Naive thymus-derived CD4-positive, alpha-beta T cell (primary cell): Measurements from ENCODE around the gene BGN. TPM values are rescaled to one million over a fixed set of nuclear protein-coding genes. Genes with fewer than 3 reads are reported as not detected.

ENCODE experiments used
- ATAC-seq: fragments of 150-1000 bp; cut with Tn5 transposase; 2 replicates; pipeline ENCODE4 v1.10.0; 2021; ENCODE audit warnings: mild to moderate bottlenecking, moderate library complexity
- CTCF ChIA-PET: fragments of 350-600 bp; sonication (Branson Sonifier 250); formaldehyde crosslinking; loops from one replicate; lab custom pipeline; 2021; ENCODE audit warnings: antibody characterized with exemption; lab: Charles Lee
- POLR2A ChIA-PET: fragments of 350-600 bp; sonication (Branson Sonifier 250); formaldehyde crosslinking; loops from one replicate; lab custom pipeline; 2021; ENCODE audit warnings: antibody characterized with exemption, inconsistent platforms; lab: Charles Lee
- DNase-seq, 9 donors: peaks; one replicate each; pipeline versions ENCODE4 v3.0.0 to v3.0.0-alpha.2; 2020 to 2022; ENCODE audit warnings: mixed read lengths in 1 of 9
- H3K27ac ChIP-seq: one replicate; pipeline ENCODE4 v1.7.0; 2013; ENCODE audit warnings: mild to moderate bottlenecking, low read depth, low read length, moderate library complexity
- H3K27me3 ChIP-seq, 2 donors: one replicate each; pipeline ENCODE4 v1.7.0; 2013; ENCODE audit warnings: low read length in 2 of 2, mild to moderate bottlenecking in 2 of 2, moderate library complexity in 2 of 2; ENCODE audit not compliant: control insufficient read depth in 2 of 2, insufficient read depth in 2 of 2
- H3K36me3 ChIP-seq, 3 experiments: 1 replicate in 2 of 3; 2 replicates in 1 of 3; pipeline ENCODE4 v1.7.0; 2013; ENCODE audit warnings: low read length in 3 of 3, mild to moderate bottlenecking in 3 of 3, moderate library complexity in 1 of 3; ENCODE audit not compliant: insufficient read depth in 3 of 3, control insufficient read depth in 2 of 3
- H3K4me1 ChIP-seq, 2 donors: one replicate each; pipeline ENCODE4 v1.7.0; 2013; ENCODE audit warnings: low read length in 2 of 2, mild to moderate bottlenecking in 2 of 2, moderate library complexity in 1 of 2; ENCODE audit not compliant: control insufficient read depth in 2 of 2, insufficient read depth in 2 of 2
- H3K4me3 ChIP-seq: 2 replicates; pipeline ENCODE4 v1.7.0; 2013; ENCODE audit warnings: mild to moderate bottlenecking, low read length
- H3K9me3 ChIP-seq, 3 experiments: 1 replicate in 2 of 3; 2 replicates in 1 of 3; pipeline ENCODE4 v1.7.0; 2013; ENCODE audit warnings: low read length in 3 of 3; ENCODE audit not compliant: control insufficient read depth in 2 of 3
- H3K27ac Mint-ChIP-seq, 9 donors: one replicate each; pipeline ENCODE4 v1.8.0; 2020 to 2022; ENCODE audit warnings: mixed read lengths in 9 of 9, mild to moderate bottlenecking in 8 of 9, moderate library complexity in 5 of 9, inconsistent platforms in 2 of 9
- H3K27me3 Mint-ChIP-seq, 5 donors: one replicate each; pipeline ENCODE4 v1.8.0; 2021 to 2022; ENCODE audit warnings: mixed read lengths in 5 of 5, mild to moderate bottlenecking in 1 of 5
- H3K36me3 Mint-ChIP-seq, 5 donors: one replicate each; pipeline ENCODE4 v1.8.0; 2020 to 2022; ENCODE audit warnings: mixed read lengths in 5 of 5, mild to moderate bottlenecking in 3 of 5, inconsistent platforms in 1 of 5
- H3K4me1 Mint-ChIP-seq, 7 donors: one replicate each; pipeline ENCODE4 v1.8.0; 2020 to 2022; ENCODE audit warnings: mixed read lengths in 7 of 7, mild to moderate bottlenecking in 3 of 7, inconsistent platforms in 1 of 7
- H3K4me3 Mint-ChIP-seq, 10 donors: one replicate each; pipeline ENCODE4 v1.8.0; 2020 to 2022; ENCODE audit warnings: mild to moderate bottlenecking in 10 of 10, mixed read lengths in 10 of 10, moderate library complexity in 6 of 10, inconsistent platforms in 2 of 10
- H3K9me3 Mint-ChIP-seq, 11 donors: one replicate each; pipeline ENCODE4 v1.8.0; 2020 to 2022; ENCODE audit warnings: mixed read lengths in 11 of 11, mild to moderate bottlenecking in 4 of 11, inconsistent platforms in 1 of 11, moderate library complexity in 1 of 11
- intact Hi-C, 2 donors: fragments of 100-400 bp; cut with micrococcal nuclease; formaldehyde crosslinking; loops; one replicate each; pipeline ENCODE4 v1.15.1; 2023
- polyA plus RNA-seq, 2 donors: library from polyadenylated mRNA; unstranded; fragments of 300-500 nt; fragmentation: Illumina TruSeq; gene quantifications; one replicate each; pipeline ENCODE4 v1.2.3, GENCODE V29; 2021
- total RNA-seq, 6 experiments: library from RNA in 5 of 6; stranded (reverse) in 5 of 6; gene quantifications; 1 replicate in 5 of 6; 2 replicates in 1 of 6; pipeline ENCODE4 v1.2.3 and lab custom pipeline; 2021 to 2026

The BGN gene
- total and polyA plus RNA-seq, 7 experiments from 2014 or later: not detected

- Mint-ChIP-seq H3K36me3 (no peaks in the 10 kb centered on the region), H3K4me1 (peaks cover 0 to 18% (median 2%) of the 10 kb centered on the region in 7 donors), H3K27ac (no peak overlapping the region), H3K27me3 (peaks cover 0 to 5% (median 0%) of the 10 kb centered on the region in 5 donors), H3K9me3 (no peaks in the 10 kb centered on the region), H3K4me3 (no peak overlapping the region)
- ATAC-seq (no peak), DNase-seq (no peak)
- H3K4me3 ChIP-seq: no peak overlapping the region
- no peaks in the 10 kb centered on the region for H3K9me3 ChIP-seq
- POLR2A ChIA-PET: no interaction called here
- CTCF ChIA-PET: no interaction called here
- no peaks in the 10 kb centered on the region for H3K36me3 ChIP-seq
- peaks cover 3 to 11% of the 10 kb centered on the region in 2 donors for H3K4me1 ChIP-seq
- no peak overlapping the region for H3K27ac ChIP-seq
- intact Hi-C loops: no loop called here
- H3K27me3 ChIP-seq: no peaks in the 10 kb centered on the region
Measured at GRCh38 chrX:153477901-153478300, 16.9 kb upstream of the BGN start.

DNA sequence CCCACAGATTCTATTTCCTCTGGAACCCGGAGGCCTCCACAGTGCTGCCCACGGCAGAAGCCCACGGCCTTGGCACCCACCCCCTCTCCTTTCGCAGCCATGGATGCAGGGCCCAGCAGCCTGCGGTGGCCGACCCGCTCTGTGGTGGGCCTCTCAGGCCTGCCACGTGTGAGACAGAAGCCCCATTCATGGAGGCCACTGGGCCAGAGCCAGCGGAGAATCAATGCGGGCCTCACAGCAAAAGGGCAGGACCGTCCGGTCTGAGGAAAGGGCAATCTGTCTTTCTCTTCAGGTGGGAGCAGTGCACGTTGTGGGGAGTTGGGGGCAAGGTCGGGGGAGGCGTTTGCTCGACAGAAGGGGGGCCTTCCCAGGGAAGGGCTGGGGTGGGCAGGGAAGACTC lies 16.0 kb upstream of the BGN start:
- no peak overlapping the region for H3K27ac ChIP-seq
- H3K9me3 Mint-ChIP-seq: no peaks in the 10 kb centered on the region
- ATAC-seq: no peak
- no peaks in the 10 kb centered on the region for H3K36me3 Mint-ChIP-seq
- H3K36me3 ChIP-seq: no peaks in the 10 kb centered on the region
- H3K4me3 ChIP-seq: no peak overlapping the region
- no peak for DNase-seq
- ChIA-PET POLR2A (no interaction called here), CTCF (no interaction called here)
- H3K4me1 ChIP-seq: peaks cover 3 to 11% of the 10 kb centered on the region in 2 donors
- no peaks in the 10 kb centered on the region for H3K9me3 ChIP-seq
- H3K27ac Mint-ChIP-seq: no peak overlapping the region
- H3K4me3 Mint-ChIP-seq: no peak overlapping the region
- peaks cover 0 to 5% (median 0%) of the 10 kb centered on the region in 5 donors for H3K27me3 Mint-ChIP-seq
- intact Hi-C loops: no loop called here
- H3K27me3 ChIP-seq: no peaks in the 10 kb centered on the region
- H3K4me1 Mint-ChIP-seq: peaks cover 0 to 14% (median 0%) of the 10 kb centered on the region in 7 donors

- H3K9me3 ChIP-seq: no peaks in the 10 kb centered on the region
- no peaks in the 10 kb centered on the region for H3K27me3 ChIP-seq
- CTCF ChIA-PET: no interaction called here
- H3K36me3 ChIP-seq: no peaks in the 10 kb centered on the region
- ATAC-seq (no peak), DNase-seq (no peak)
- peaks cover 0 to 2% (median 0%) of the 10 kb centered on the region in 5 donors for H3K27me3 Mint-ChIP-seq
- no peak overlapping the region for H3K4me3 Mint-ChIP-seq
- no peaks in the 10 kb centered on the region for H3K9me3 Mint-ChIP-seq
- H3K36me3 Mint-ChIP-seq: no peaks in the 10 kb centered on the region
- H3K27ac ChIP-seq: no peak overlapping the region
- H3K4me3 ChIP-seq: no peak overlapping the region
- no peaks in the 10 kb centered on the region for H3K4me1 ChIP-seq
- intact Hi-C loops: no loop called here
- POLR2A ChIA-PET: no interaction called here
- peaks cover 0 to 3% (median 0%) of the 10 kb centered on the region in 7 donors for H3K4me1 Mint-ChIP-seq
- no peak overlapping the region for H3K27ac Mint-ChIP-seq
Measured at GRCh38 chrX:153481043-153481442, 13.7 kb upstream of the BGN start.

DNA sequence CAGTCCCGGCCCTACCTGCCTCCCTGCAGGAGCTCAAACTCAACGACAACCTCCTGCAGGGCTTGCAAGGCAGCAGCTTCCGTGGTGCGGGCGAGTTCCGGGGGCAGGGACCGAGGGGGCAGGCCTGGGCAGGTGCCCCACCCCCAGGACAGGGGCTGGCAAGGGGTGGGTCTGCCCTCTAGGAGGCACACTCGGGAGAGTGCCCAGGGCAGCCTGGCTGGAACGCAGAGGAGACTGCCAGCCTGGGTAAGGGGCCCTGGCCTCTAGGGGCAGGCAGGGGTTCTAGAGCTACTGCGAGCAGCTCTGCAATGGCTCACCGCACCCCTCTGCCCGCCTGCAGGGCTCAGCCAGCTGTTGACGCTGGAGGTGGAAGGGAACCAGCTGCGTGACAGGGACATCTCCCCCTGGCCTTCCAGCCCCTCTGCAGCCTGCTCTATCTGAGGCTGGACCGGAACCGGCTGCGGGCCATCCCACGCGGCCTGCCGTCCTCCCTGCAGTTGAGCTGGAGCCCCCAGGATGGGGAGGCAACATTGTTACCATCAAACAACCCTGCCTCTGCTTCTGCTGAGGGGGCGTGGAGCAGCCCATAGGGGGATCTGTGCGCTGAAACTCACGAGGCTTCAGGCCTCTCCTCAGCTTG lies 12.3 kb upstream of the BGN start:
- Histone ChIP-seq H3K9me3 (no peaks in the 10 kb centered on the region), H3K27me3 (no peaks in the 10 kb centered on the region), H3K4me3 (no peak overlapping the region), H3K36me3 (no peaks in the 10 kb centered on the region), H3K27ac (no peak overlapping the region), H3K4me1 (no peaks in the 10 kb centered on the region)
- no peak overlapping the region for H3K4me3 Mint-ChIP-seq
- ChIA-PET CTCF (no interaction called here), POLR2A (no interaction called here)
- H3K27me3 Mint-ChIP-seq: no peaks in the 10 kb centered on the region
- H3K27ac Mint-ChIP-seq: no peak overlapping the region
- intact Hi-C loops: no loop called here
- no peak for DNase-seq
- ATAC-seq: no peak
- H3K36me3 Mint-ChIP-seq: no peaks in the 10 kb centered on the region
- no peaks in the 10 kb centered on the region for H3K9me3 Mint-ChIP-seq
- H3K4me1 Mint-ChIP-seq: peaks cover 0 to 2% (median 0%) of the 10 kb centered on the region in 7 donors

GRCh38 chrX:153485396-153486080 lies 9.2 kb upstream of the BGN start:
- Mint-ChIP-seq H3K4me1 (peaks cover 0 to 2% (median 0%) of the 10 kb centered on the region in 7 donors), H3K36me3 (no peaks in the 10 kb centered on the region), H3K27ac (no peak overlapping the region), H3K9me3 (no peaks in the 10 kb centered on the region), H3K27me3 (no peaks in the 10 kb centered on the region), H3K4me3 (no peak overlapping the region)
- H3K4me3 ChIP-seq: no peak overlapping the region
- no peaks in the 10 kb centered on the region for H3K4me1 ChIP-seq
- no peak overlapping the region for H3K27ac ChIP-seq
- no peaks in the 10 kb centered on the region for H3K36me3 ChIP-seq
- ChIA-PET CTCF (no interaction called here), POLR2A (no interaction called here)
- intact Hi-C loops: no loop called here
- DNase-seq (no peak), ATAC-seq (no peak)
- H3K9me3 ChIP-seq: no peaks in the 10 kb centered on the region
- H3K27me3 ChIP-seq: no peaks in the 10 kb centered on the region

DNA sequence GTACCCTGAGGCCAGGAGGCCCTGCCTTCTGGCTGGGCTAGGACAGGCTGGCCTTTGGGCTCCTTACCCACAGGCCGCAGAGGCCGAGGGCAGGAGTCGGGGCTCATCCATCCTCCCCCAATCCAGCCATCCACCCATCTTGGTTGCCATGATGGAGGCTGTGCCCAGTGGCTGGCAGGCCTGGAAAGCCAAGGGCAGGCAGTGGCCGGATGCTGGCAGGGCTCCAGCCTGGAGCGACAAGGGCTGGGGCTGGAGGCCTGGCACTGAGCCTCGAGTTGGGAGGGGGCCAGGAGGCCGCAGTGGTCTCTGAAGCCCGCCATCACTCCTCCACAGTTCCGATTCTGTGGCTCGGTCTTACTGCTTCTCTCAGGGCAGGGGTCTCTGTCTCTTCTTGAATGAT lies 8.6 kb upstream of the BGN start:
- Mint-ChIP-seq H3K4me3 (no peak overlapping the region), H3K27ac (no peak overlapping the region), H3K9me3 (no peaks in the 10 kb centered on the region), H3K4me1 (peaks cover 0 to 2% (median 0%) of the 10 kb centered on the region in 7 donors), H3K36me3 (no peaks in the 10 kb centered on the region), H3K27me3 (no peaks in the 10 kb centered on the region)
- no peak for ATAC-seq
- ChIA-PET CTCF (no interaction called here), POLR2A (no interaction called here)
- intact Hi-C loops: no loop called here
- Histone ChIP-seq H3K27me3 (no peaks in the 10 kb centered on the region), H3K4me3 (no peak overlapping the region), H3K4me1 (no peaks in the 10 kb centered on the region), H3K36me3 (no peaks in the 10 kb centered on the region), H3K9me3 (no peaks in the 10 kb centered on the region), H3K27ac (no peak overlapping the region)
- no peak for DNase-seq

DNA sequence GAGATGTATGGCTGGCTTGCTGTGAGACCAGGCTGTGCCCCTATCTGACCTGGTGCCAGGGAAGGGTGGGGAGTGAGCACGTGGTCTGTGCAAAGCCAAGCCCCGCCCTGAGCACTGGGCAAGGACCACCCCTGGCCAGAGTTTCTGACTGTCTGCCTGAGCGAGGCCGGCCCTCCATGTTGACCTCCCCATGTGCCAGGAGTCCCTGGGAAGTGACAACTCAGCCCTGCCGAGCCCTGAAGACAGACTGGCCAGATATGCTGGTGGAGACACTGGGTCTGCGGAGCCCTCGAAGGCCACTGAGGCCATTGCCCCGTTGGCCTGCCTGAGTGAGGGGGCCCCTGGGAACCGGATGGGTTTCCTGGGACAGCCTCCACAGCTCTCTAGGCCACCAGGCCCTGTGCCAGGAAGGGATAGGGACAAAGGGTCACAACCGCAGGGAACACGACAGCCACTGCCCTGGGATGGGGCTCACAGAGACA lies 7.1 kb upstream of the BGN start:
- CTCF ChIA-PET: no interaction called here
- no peak overlapping the region for H3K27ac Mint-ChIP-seq

More for the DNA sequence above, 7.1 kb upstream of the BGN start:
- no peak for ATAC-seq
- POLR2A ChIA-PET: no interaction called here
- Histone ChIP-seq H3K9me3 (no peaks in the 10 kb centered on the region), H3K4me1 (no peaks in the 10 kb centered on the region), H3K27ac (no peak overlapping the region), H3K27me3 (no peaks in the 10 kb centered on the region), H3K4me3 (no peak overlapping the region), H3K36me3 (no peaks in the 10 kb centered on the region)
- Mint-ChIP-seq H3K4me3 (no peak overlapping the region), H3K4me1 (peaks cover 0 to 2% (median 0%) of the 10 kb centered on the region in 7 donors), H3K27me3 (no peaks in the 10 kb centered on the region), H3K36me3 (no peaks in the 10 kb centered on the region), H3K9me3 (no peaks in the 10 kb centered on the region)
- DNase-seq: no peak
- intact Hi-C loops: no loop called here
